Neural cell (in vitro differentiated cells): Measurements from ENCODE around the gene PTPRT.

Experiments
- EP300 ChIP-seq: fragments of 450-650 bp; conservative IDR thresholded peaks from 2 replicates; pipeline ENCODE4 v1.6.1; 2014; ENCODE audit warnings: antibody characterized with exemption, mild to moderate bottlenecking, moderate library complexity; ENCODE audit not compliant: poor library complexity, severe bottlenecking
- EZH2 ChIP-seq: fragments of 200-600, 300-800 bp; shearing (Covaris generic), sonication (generic); IDR thresholded peaks from 2 replicates; pipeline ENCODE4 v1.6.1; 2014; ENCODE audit warnings: antibody characterized with exemption, low read length, borderline replicate concordance, mild to moderate bottlenecking; ENCODE audit not compliant: insufficient read depth, poor library complexity, severe bottlenecking
- POLR2AphosphoS5 ChIP-seq: IDR thresholded peaks from 2 replicates; pipeline ENCODE4 v1.6.1; 2012
- RAD21 ChIP-seq: fragments of 450-650 bp; conservative IDR thresholded peaks from 2 replicates; pipeline ENCODE4 v1.6.1; 2014; ENCODE audit warnings: antibody characterized with exemption, mild to moderate bottlenecking, moderate library complexity
- TF ChIP-seq, protein P1 (sequence below): fragments of 450-650 bp; IDR thresholded peaks from 2 replicates; pipeline ENCODE4 v1.5.1; 2014; ENCODE audit warnings: antibody characterized with exemption, mild to moderate bottlenecking, moderate library complexity; ENCODE audit not compliant: poor library complexity, severe bottlenecking
- TF ChIP-seq, protein P2 (sequence below): IDR thresholded peaks from 2 replicates; pipeline ENCODE4 v1.6.1; 2012; ENCODE audit warnings: borderline replicate concordance

DNA sequence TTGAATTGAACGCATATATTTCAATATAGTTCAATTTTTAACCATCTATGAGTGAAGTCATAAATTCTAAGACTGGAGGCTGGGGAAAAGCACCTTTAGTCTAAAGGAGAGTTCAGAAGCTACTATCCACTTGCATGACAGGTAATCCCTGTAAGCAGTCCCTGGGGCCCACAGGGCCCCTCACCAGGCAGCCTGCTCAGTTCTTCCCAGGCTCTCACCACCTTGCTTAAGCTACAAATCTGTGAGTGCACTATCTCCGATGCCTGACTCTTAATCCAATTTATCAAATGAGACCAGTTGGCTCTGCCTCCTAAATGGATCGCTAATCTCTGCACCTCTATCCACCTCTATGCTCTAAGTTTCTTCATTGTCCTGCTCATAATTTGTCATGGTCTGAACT is 413.8 kb downstream of the PTPRT start:
- TF ChIP-seq, protein P1, sequence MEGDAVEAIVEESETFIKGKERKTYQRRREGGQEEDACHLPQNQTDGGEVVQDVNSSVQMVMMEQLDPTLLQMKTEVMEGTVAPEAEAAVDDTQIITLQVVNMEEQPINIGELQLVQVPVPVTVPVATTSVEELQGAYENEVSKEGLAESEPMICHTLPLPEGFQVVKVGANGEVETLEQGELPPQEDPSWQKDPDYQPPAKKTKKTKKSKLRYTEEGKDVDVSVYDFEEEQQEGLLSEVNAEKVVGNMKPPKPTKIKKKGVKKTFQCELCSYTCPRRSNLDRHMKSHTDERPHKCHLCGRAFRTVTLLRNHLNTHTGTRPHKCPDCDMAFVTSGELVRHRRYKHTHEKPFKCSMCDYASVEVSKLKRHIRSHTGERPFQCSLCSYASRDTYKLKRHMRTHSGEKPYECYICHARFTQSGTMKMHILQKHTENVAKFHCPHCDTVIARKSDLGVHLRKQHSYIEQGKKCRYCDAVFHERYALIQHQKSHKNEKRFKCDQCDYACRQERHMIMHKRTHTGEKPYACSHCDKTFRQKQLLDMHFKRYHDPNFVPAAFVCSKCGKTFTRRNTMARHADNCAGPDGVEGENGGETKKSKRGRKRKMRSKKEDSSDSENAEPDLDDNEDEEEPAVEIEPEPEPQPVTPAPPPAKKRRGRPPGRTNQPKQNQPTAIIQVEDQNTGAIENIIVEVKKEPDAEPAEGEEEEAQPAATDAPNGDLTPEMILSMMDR = no peak
- TF ChIP-seq EP300 (no peak), EZH2 (no peak), RAD21 (no peak), POLR2AphosphoS5 (no peak)
- TF ChIP-seq, protein P2, sequence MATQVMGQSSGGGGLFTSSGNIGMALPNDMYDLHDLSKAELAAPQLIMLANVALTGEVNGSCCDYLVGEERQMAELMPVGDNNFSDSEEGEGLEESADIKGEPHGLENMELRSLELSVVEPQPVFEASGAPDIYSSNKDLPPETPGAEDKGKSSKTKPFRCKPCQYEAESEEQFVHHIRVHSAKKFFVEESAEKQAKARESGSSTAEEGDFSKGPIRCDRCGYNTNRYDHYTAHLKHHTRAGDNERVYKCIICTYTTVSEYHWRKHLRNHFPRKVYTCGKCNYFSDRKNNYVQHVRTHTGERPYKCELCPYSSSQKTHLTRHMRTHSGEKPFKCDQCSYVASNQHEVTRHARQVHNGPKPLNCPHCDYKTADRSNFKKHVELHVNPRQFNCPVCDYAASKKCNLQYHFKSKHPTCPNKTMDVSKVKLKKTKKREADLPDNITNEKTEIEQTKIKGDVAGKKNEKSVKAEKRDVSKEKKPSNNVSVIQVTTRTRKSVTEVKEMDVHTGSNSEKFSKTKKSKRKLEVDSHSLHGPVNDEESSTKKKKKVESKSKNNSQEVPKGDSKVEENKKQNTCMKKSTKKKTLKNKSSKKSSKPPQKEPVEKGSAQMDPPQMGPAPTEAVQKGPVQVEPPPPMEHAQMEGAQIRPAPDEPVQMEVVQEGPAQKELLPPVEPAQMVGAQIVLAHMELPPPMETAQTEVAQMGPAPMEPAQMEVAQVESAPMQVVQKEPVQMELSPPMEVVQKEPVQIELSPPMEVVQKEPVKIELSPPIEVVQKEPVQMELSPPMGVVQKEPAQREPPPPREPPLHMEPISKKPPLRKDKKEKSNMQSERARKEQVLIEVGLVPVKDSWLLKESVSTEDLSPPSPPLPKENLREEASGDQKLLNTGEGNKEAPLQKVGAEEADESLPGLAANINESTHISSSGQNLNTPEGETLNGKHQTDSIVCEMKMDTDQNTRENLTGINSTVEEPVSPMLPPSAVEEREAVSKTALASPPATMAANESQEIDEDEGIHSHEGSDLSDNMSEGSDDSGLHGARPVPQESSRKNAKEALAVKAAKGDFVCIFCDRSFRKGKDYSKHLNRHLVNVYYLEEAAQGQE = no peak
